Endothelial cell of umbilical vein (primary cell): ENCODE data around the gene BLTP2. TPM values are rescaled to one million over a fixed set of nuclear protein-coding genes. Genes with fewer than 3 reads are reported as not detected.

ENCODE experiments used
- BruUV-seq: library from RNA; stranded (reverse); fragments of 400-500 nt; replicated peaks from 2 replicates; lab custom pipeline; 2021; lab: Mats Ljungman, UMichigan
- CTCF ChIA-PET: fragments of 300-600, 350-600 bp; sonication (Branson Sonifier 250); formaldehyde crosslinking; loops from one replicate; lab custom pipeline; 2021; ENCODE audit warnings: antibody characterized with exemption, inconsistent platforms; lab: Charles Lee
- POLR2A ChIA-PET: fragments of 300-600, 350-600 bp; sonication (Branson Sonifier 250); formaldehyde crosslinking; loops from one replicate; lab custom pipeline; 2021; ENCODE audit warnings: antibody characterized with exemption, inconsistent platforms; lab: Charles Lee
- DNase-seq: peaks from one replicate; pipeline ENCODE4 v3.0.0-alpha.2; 2011; ENCODE audit warnings: low read depth, low spot score
- FAIRE-seq: peaks from 2 replicates; lab custom pipeline; 2011; peaks lifted over from hg19 to GRCh38; lab: Jason Lieb, UNC
- H2AFZ ChIP-seq: 2 replicates; pipeline ENCODE4 v1.6.0; 2012; ENCODE audit warnings: low read depth, low read length, control low read depth, inconsistent platforms
- H3K27ac ChIP-seq: 2 replicates; pipeline ENCODE4 v1.5.1; 2011; ENCODE audit warnings: low read depth, mild to moderate bottlenecking, control low read depth, low read length, moderate library complexity; ENCODE audit not compliant: insufficient read depth
- H3K27me3 ChIP-seq, 2 experiments: 2 replicates each; pipeline versions ENCODE4 v1.6.0 to v1.6.1; 2011; ENCODE audit warnings: low read length in 2 of 2, mixed read lengths in 1 of 2; ENCODE audit not compliant: control insufficient read depth in 2 of 2, insufficient read depth in 2 of 2
- H3K36me3 ChIP-seq, 2 experiments: 2 replicates in 1 of 2; 3 replicates in 1 of 2; pipeline ENCODE4 v1.5.1; 2011; ENCODE audit warnings: low read length in 2 of 2, mild to moderate bottlenecking in 1 of 2, moderate library complexity in 1 of 2; ENCODE audit not compliant: control insufficient read depth in 2 of 2, insufficient read depth in 2 of 2; ENCODE audit errors: extremely low read depth in 1 of 2
- H3K4me1 ChIP-seq: 3 replicates; pipeline ENCODE4 v1.5.1; 2011; ENCODE audit warnings: mild to moderate bottlenecking, low read length; ENCODE audit not compliant: control insufficient read depth, insufficient read depth; ENCODE audit errors: extremely low read depth
- H3K4me2 ChIP-seq: 2 replicates; pipeline ENCODE4 v1.6.1; 2011; ENCODE audit warnings: low read length, control low read depth, mixed read lengths; ENCODE audit not compliant: insufficient read depth
- H3K4me3 ChIP-seq, 3 experiments: fragments of 200-600 bp in 1 of 3; sonication (generic), shearing (Covaris generic) in 1 of 3; replicated peaks in 1 of 3; 2 replicates each; pipeline ENCODE4 v1.5.1; 2011 to 2016; ENCODE audit warnings: control low read depth in 3 of 3, low read length in 3 of 3, mild to moderate bottlenecking in 2 of 3, inconsistent platforms in 1 of 3, low read depth in 1 of 3, moderate library complexity in 1 of 3; ENCODE audit not compliant: insufficient read depth in 1 of 3
- H3K79me2 ChIP-seq: 2 replicates; pipeline ENCODE4 v1.6.0; 2012; ENCODE audit warnings: low read length, inconsistent platforms; ENCODE audit not compliant: control insufficient read depth, insufficient read depth
- H3K9ac ChIP-seq: replicated peaks from 2 replicates; pipeline ENCODE3; 2011; ENCODE audit warnings: low read length, control low read depth; ENCODE audit not compliant: insufficient read depth; ENCODE audit errors: extremely low read depth
- H3K9me1 ChIP-seq: replicated peaks from 3 replicates; pipeline ENCODE4 v1.6.0; 2011; ENCODE audit warnings: mild to moderate bottlenecking, low read length; ENCODE audit not compliant: control insufficient read depth, insufficient read depth; ENCODE audit errors: extremely low read depth
- H3K9me3 ChIP-seq: replicated peaks from 2 replicates; pipeline ENCODE4 v1.5.1; 2012; ENCODE audit warnings: low read length, inconsistent platforms; ENCODE audit not compliant: control insufficient read depth, insufficient read depth
- H4K20me1 ChIP-seq: replicated peaks from 2 replicates; pipeline ENCODE3; 2011; ENCODE audit warnings: mild to moderate bottlenecking, low read length; ENCODE audit not compliant: control insufficient read depth, insufficient read depth; ENCODE audit errors: extremely low read depth
- CTCF ChIP-seq, 2 donors: IDR thresholded peaks; 1 replicate in 1 of 2; 2 replicates in 1 of 2; pipeline ENCODE4 v1.5.1; 2011; ENCODE audit warnings: low read length in 2 of 2, mild to moderate bottlenecking in 2 of 2, moderate library complexity in 2 of 2, control low read depth in 1 of 2, inconsistent platforms in 1 of 2, low read depth in 1 of 2; ENCODE audit not compliant: insufficient read depth in 1 of 2; ENCODE audit errors: extremely low read depth in 1 of 2
- EZH2 ChIP-seq: IDR thresholded peaks from 2 replicates; pipeline ENCODE4 v1.6.1; 2012; ENCODE audit warnings: borderline replicate concordance, low read depth, mild to moderate bottlenecking, moderate library complexity, low read length, inconsistent platforms; ENCODE audit not compliant: severe bottlenecking
- FOS ChIP-seq: IDR thresholded peaks from 2 replicates; pipeline ENCODE4 v1.6.1; 2011; ENCODE audit warnings: mild to moderate bottlenecking, low read length, moderate library complexity, borderline replicate concordance; ENCODE audit not compliant: insufficient read depth
- GATA2 ChIP-seq: IDR thresholded peaks from 2 replicates; pipeline ENCODE4 v1.7.0; 2011; ENCODE audit warnings: low read depth, mild to moderate bottlenecking, moderate library complexity, mixed read lengths, low read length; ENCODE audit not compliant: insufficient read length, insufficient read depth
- JUN ChIP-seq: IDR thresholded peaks from 2 replicates; pipeline ENCODE4 v1.6.1; 2011; ENCODE audit warnings: borderline replicate concordance, low read depth; ENCODE audit not compliant: insufficient read length, insufficient read depth
- MAX ChIP-seq: IDR thresholded peaks from 2 replicates; pipeline ENCODE4 v1.6.1; 2011; ENCODE audit not compliant: insufficient read depth, insufficient read length
- MYC ChIP-seq: IDR thresholded peaks from one replicate; pipeline ENCODE4 v1.6.1; 2011; ENCODE audit warnings: mild to moderate bottlenecking, low read depth, low read length
- POLR2A ChIP-seq: IDR thresholded peaks from 2 replicates; pipeline ENCODE4 v1.6.1; 2012; ENCODE audit warnings: low read depth, mild to moderate bottlenecking, control low read depth, low read length
- POLR2AphosphoS5 ChIP-seq: IDR thresholded peaks from 2 replicates; pipeline ENCODE4 v1.6.1; 2012; ENCODE audit warnings: low read depth, mild to moderate bottlenecking, control low read depth, low read length, moderate library complexity; ENCODE audit not compliant: insufficient read depth
- dilution Hi-C: fragments of 300-500 bp; cut with MboI; formaldehyde crosslinking; loops from one replicate; pipeline ENCODE4 v1.15.0; 2019; ENCODE audit warnings: low sequenced_read_pairs; ENCODE audit not compliant: extremely low pct_ligation_motif_present
- intact Hi-C: fragments of 100-400 bp; cut with micrococcal nuclease; formaldehyde crosslinking; loops from one replicate; pipeline ENCODE4 v1.10.0; 2022
- polyA plus RNA-seq, 4 experiments: library from polyadenylated mRNA; depleted of rRNA in 3 of 4; stranded (reverse) in 3 of 4; unstranded in 1 of 4; fragments of >200 nt; gene quantifications; 2 replicates each; pipeline versions ENCODE4 v1.2.1 to v1.2.3, GENCODE V29; 2011 to 2012; ENCODE audit warnings: missing spikeins in 1 of 4
- total RNA-seq: library from RNA; stranded (reverse); gene quantifications from 2 replicates; pipeline ENCODE4 v1.2.3, GENCODE V29; 2021

The BLTP2 gene
- total and polyA plus RNA-seq, 2 donors (not counting 3 experiments of a cell fraction or from before 2014, with no cell fraction given): 91.4 to 164 TPM

GRCh38 chr17:28685366-28685765 is 40.4 kb upstream of the BLTP2 start:
- no peak overlapping the region for H3K4me3 ChIP-seq
- no TSS peak for BruUV-seq
- H4K20me1 ChIP-seq: no peaks in the 10 kb centered on the region
- no peak overlapping the region for H3K4me2 ChIP-seq
- H3K27ac ChIP-seq: no peak overlapping the region
- ChIA-PET CTCF (no interaction called here), POLR2A (no interaction called here)
- intact Hi-C loops (no loop called here), dilution Hi-C loops (no loop called here)
- no peak overlapping the region for H2AFZ ChIP-seq
- no peaks in the 10 kb centered on the region for H3K4me1 ChIP-seq
- H3K9me3 ChIP-seq: no peaks in the 10 kb centered on the region
- FAIRE-seq (no peak), DNase-seq (no peak)
- H3K79me2 ChIP-seq: no peaks in the 10 kb centered on the region
- H3K9me1 ChIP-seq: no peaks in the 10 kb centered on the region
- TF ChIP-seq MAX (no peak), POLR2AphosphoS5 (no peak), CTCF (IDR thresholded peaks at IDR 0.05; ENCODE audit: extremely low read depth in 1 of 2, insufficient read depth in 1 of 2, low read depth in 1 of 2, low read length in 2 of 2) (no peak), JUN (no peak), EZH2 (no peak), FOS (no peak), MYC (no peak), GATA2 (no peak), POLR2A (no peak)
- no peaks in the 10 kb centered on the region for H3K27me3 ChIP-seq
- no peak overlapping the region for H3K9ac ChIP-seq
- peaks cover 44 to 69% of the 10 kb centered on the region in 2 experiments for H3K36me3 ChIP-seq
